AG04449 (cell line): ENCODE data around the gene FOSB.

Source experiments
- CTCF ChIA-PET: fragments of 350-600 bp; formaldehyde crosslinking; extraction: SDS; loops from one replicate; lab custom pipeline; 2021; ENCODE audit warnings: antibody characterized with exemption; lab: Yijun Ruan, JAX
- POLR2A ChIA-PET: fragments of 400-600, 350-600 bp; formaldehyde crosslinking; extraction: SDS; loops from one replicate; lab custom pipeline; 2020; ENCODE audit warnings: antibody characterized with exemption, inconsistent platforms; lab: Yijun Ruan, JAX
- DNase-seq: peaks from one replicate; pipeline ENCODE4 v3.0.0-alpha.2; 2010; ENCODE audit warnings: low read depth, low spot score
- H3K4me3 ChIP-seq: 2 replicates; pipeline ENCODE4 v1.5.1; 2011; ENCODE audit warnings: low read depth, mild to moderate bottlenecking, control low read depth, low read length
- TF ChIP-seq, protein P1 (sequence below): IDR thresholded peaks from one replicate; pipeline ENCODE4 v1.5.1; 2011; ENCODE audit warnings: mild to moderate bottlenecking, moderate library complexity, low read length, control low read depth, inconsistent platforms; ENCODE audit not compliant: insufficient read depth; ENCODE audit errors: missing control alignments

FOSB gene

DNA sequence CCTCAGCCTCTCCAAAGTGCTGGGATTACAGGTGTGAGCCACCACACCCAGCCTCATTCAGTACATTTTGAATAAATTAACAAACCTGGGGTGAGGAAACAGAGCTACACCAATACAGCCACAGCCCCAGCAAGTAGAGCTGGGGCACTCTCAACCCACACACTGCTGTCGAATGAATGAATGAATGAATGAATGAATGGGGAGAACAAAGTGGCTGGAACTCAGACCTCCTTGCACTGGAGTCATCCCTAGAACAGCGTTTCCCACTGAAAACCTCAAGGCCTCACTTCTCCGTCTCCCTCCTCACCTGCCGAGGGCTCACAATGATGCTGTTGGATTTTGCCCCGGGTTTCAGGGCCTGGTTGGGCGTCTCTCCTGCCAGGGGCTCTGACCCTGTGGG lies 46.9 kb upstream of the FOSB start:
- DNase-seq, result no peak
- CTCF ChIA-PET, result interaction anchor here (0.9 to 3.1 kb wide), 4 partner anchors 19 to 65 kb away, joined by 3 to 13 read pairs (median 8); no protein-coding TSS in a partner anchor
- no peak overlapping the region for H3K4me3 ChIP-seq
- POLR2A ChIA-PET, result no interaction called here
- TF ChIP-seq, protein P1, sequence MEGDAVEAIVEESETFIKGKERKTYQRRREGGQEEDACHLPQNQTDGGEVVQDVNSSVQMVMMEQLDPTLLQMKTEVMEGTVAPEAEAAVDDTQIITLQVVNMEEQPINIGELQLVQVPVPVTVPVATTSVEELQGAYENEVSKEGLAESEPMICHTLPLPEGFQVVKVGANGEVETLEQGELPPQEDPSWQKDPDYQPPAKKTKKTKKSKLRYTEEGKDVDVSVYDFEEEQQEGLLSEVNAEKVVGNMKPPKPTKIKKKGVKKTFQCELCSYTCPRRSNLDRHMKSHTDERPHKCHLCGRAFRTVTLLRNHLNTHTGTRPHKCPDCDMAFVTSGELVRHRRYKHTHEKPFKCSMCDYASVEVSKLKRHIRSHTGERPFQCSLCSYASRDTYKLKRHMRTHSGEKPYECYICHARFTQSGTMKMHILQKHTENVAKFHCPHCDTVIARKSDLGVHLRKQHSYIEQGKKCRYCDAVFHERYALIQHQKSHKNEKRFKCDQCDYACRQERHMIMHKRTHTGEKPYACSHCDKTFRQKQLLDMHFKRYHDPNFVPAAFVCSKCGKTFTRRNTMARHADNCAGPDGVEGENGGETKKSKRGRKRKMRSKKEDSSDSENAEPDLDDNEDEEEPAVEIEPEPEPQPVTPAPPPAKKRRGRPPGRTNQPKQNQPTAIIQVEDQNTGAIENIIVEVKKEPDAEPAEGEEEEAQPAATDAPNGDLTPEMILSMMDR, result no peak

DNA sequence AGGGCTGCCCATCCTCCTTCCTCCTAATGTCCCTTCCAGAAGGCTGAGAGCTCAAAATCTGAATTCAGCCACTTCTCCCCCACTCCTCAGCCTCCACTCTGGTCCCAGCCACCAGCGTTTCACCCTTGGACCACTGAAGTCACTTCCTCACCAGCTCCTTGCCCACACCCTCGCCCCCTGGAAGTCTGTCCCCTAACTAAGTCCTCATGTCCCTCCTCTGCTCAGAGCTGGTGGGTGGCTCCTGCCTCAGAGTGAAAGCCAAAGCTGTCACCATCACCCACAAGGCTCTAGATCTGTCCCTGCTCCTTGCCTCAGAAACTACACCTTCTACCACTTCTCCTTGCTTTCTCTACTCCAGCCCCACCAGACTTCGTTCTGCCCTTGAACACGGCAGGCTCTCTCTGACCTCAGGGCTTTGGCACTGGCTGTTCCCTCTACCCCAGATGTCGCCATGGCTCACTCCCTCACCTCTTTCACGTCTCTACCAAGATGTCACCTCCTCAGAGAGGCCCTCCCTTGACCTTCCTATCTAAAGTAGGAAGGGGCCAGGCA lies 45.8 kb upstream of the FOSB start:
- no peak for DNase-seq
- ChIA-PET POLR2A (interaction anchor here (0.7 kb wide), 1 partner anchor 28 kb away, joined by 3 read pairs; no protein-coding TSS in a partner anchor), CTCF (interaction anchor here (0.9 to 3.1 kb wide), 4 partner anchors 18 to 64 kb away, joined by 3 to 13 read pairs (median 8); no protein-coding TSS in a partner anchor)
- H3K4me3 ChIP-seq, result peak overlapping the region; percentile 8; the same call in 1 of the 2 replicates
- TF ChIP-seq, protein P1, result no peak

DNA sequence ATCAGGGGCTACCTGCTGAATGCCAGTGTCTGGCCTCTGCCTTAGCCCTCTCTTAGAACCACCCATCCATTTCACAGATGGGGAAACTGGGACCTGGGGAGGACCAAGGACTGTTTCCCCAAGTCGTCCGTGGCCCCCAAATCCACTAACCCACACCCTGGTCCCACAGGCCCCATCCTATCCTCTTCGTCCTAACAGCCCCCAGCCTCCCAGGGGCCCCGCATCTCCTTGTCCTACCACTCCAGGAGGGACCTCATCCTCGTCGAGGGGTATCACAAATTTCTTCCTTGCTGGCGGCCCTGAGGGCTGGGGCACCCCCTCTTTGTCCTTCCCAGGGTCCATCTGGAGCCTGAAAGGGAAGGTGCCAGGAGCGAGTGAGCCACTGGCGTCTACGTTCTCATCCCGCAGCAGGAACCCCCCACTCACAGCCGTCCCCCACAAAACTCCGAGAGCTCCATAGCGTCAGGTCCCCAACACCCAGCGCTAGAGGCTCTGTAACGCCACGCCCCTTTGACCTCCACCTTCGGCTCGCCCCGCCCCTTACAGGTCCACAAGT lies 44.7 kb upstream of the FOSB start:
- TF ChIP-seq, protein P1, result no peak
- POLR2A ChIA-PET, result interaction anchor here (0.5 kb wide), 1 partner anchor 284 kb away, joined by 3 read pairs; no protein-coding TSS in a partner anchor

DNA sequence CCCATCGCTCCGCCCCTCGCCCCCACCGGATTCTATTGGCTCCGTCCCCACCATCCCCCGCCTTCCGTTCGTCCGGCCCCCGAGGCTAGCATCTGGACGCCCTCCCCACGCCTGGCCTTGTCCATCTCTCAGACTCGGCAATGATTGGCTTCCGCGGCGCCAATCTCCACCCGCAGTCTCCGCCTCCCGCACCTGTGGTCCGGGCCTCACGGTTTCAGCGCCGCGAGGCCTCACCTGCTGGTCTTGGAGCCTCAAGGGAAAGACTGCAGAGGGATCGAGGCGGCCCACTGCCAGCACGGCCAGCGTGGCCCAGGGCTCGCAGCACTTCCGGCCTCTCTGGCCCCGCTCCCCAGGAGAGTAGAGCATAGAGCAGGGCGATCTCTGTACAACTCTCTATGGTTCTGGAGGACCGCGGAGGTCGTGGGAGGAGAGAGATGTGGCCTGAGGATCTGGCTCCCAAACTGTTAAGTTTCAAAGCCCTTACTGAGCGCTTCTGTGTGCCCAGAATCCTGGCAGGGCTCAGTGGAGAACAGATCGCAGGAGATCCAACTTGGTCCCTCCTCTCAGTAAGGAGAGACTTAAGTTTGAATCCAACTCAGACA lies 44.1 kb upstream of the FOSB start, which contains the start of gene ERCC1:
TSS of gene ERCC1 (minus strand) at position 329 of the 602 bp plus-strand sequence. CDS start 543 bp downstream, outside the sequence.
- H3K4me3 ChIP-seq, result peak within 1 kb of the TSS; percentile 82
- CTCF ChIA-PET, result interaction anchor here (1.0 to 10.5 kb wide), 6 partner anchors 16 to 71 kb away, joined by 4 to 197 read pairs (median 26); no protein-coding TSS in a partner anchor
- no peak for DNase-seq
- TF ChIP-seq, protein P1, result no peak
- POLR2A ChIA-PET, result interaction anchor here (1.0 to 2.2 kb wide), 2 partner anchors 12 to 55 kb away, joined by 4 to 7 read pairs; no protein-coding TSS in a partner anchor

More for the DNA sequence above, 44.7 kb upstream of the FOSB start:
- DNase-seq, result no peak
- CTCF ChIA-PET, result interaction anchor here (1.0 to 10.5 kb wide), 2 partner anchors 55 to 63 kb away, joined by 4 to 197 read pairs; no protein-coding TSS in a partner anchor
- peak overlapping the region; percentile 82 for H3K4me3 ChIP-seq

DNA sequence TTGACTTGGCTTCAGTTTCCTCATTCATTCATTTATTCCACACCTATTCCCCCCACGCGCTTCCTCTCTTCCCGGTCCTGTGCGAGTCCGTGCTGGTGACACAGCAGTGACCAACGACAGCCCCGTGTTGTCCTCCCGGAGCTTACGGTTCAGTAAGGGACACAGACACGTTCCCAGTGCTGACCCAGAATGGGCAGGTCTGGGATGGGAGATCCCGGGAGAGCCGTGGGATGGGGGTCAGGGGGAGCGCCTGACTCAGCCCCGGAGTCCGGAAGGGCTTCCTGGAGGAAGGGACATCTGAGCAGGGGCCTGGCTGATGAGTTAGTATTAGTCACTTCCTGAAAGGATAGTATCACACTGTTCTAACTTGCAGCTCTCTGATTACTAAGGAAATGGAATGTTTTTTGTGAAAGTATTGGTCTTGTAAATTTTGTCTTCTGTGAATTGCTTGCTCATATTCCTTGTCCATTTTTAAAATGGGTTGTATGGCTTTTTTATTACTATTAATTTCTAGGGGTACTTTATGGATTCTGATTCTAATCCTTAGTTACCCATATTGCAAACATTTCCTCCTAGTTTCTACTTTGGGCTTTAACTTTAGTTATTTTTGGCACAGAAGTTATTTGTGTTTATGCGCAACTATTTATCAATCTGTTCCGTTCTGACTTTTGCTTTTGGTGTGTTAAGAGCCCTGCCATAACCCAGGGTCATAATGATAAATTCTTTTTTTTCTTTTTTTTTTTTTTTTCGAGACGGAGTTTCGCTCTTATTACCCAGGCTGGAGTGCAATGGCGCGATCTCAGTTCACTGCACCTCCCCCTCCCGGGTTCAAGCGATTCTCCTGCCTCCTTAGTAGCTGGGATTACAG lies 43.4 kb upstream of the FOSB start:
- CTCF ChIA-PET, result interaction anchor here (0.8 to 10.5 kb wide), 8 partner anchors 15 to 268 kb away, joined by 3 to 197 read pairs (median 7); partner anchors contain the start of gene QPCTL
- peak; percentile 79 for DNase-seq
- peak overlapping the region; percentile 82 for H3K4me3 ChIP-seq
- TF ChIP-seq, protein P1, result no peak
- POLR2A ChIA-PET, result interaction anchor here (1.0 to 2.2 kb wide), 2 partner anchors 13 to 54 kb away, joined by 4 to 7 read pairs; no protein-coding TSS in a partner anchor
